H1 (cell line): Measurements from ENCODE around the gene KRT78. TPM values are rescaled to one million over a fixed set of nuclear protein-coding genes. Genes with fewer than 3 reads are reported as not detected.

ENCODE experiments used
- CTCF ChIA-PET: fragments of 300-600 bp; sonication (Branson Sonifier 250); formaldehyde crosslinking; loops from one replicate; lab custom pipeline; 2021; ENCODE audit not compliant: partially characterized antibody; lab: Charles Lee
- POLR2A ChIA-PET: fragments of 300-600 bp; sonication (Branson Sonifier 250); formaldehyde crosslinking; loops from one replicate; lab custom pipeline; 2021; ENCODE audit warnings: inconsistent platforms; ENCODE audit not compliant: partially characterized antibody; lab: Charles Lee
- DNase-seq, 2 experiments: peaks; one replicate each; pipeline versions ENCODE4 v3.0.0 to v3.0.0-alpha.2; 2010 to 2022; ENCODE audit warnings: low spot score in 2 of 2, low read depth in 1 of 2, mixed read lengths in 1 of 2
- FAIRE-seq: peaks from 2 replicates; lab custom pipeline; 2011; peaks lifted over from hg19 to GRCh38; lab: Jason Lieb, UNC
- H2AFZ ChIP-seq: 2 replicates; pipeline ENCODE4 v1.8.1; 2012; ENCODE audit warnings: low read length, inconsistent platforms
- H2AK5ac ChIP-seq: 2 replicates; pipeline ENCODE4 v1.6.1; 2013; ENCODE audit warnings: low read depth, low read length
- H2BK120ac ChIP-seq: replicated peaks from 2 replicates; pipeline ENCODE3; 2013; ENCODE audit warnings: low read depth, low read length, inconsistent platforms
- H2BK12ac ChIP-seq: 2 replicates; pipeline ENCODE4 v1.6.1; 2013; ENCODE audit warnings: low read depth, low read length
- H2BK15ac ChIP-seq: 2 replicates; pipeline ENCODE4 v1.6.1; 2013; ENCODE audit warnings: low read length
- H2BK20ac ChIP-seq: 2 replicates; pipeline ENCODE4 v1.6.1; 2013; ENCODE audit warnings: low read length
- H2BK5ac ChIP-seq: 2 replicates; pipeline ENCODE4 v1.6.1; 2013; ENCODE audit warnings: low read depth, low read length
- H3K14ac ChIP-seq: 2 replicates; pipeline ENCODE4 v1.6.1; 2013; ENCODE audit warnings: inconsistent platforms; ENCODE audit not compliant: insufficient read length
- H3K18ac ChIP-seq: 2 replicates; pipeline ENCODE4 v1.6.1; 2013; ENCODE audit warnings: low read length; ENCODE audit errors: extremely low read depth
- H3K23ac ChIP-seq: 2 replicates; pipeline ENCODE4 v1.6.1; 2013; ENCODE audit warnings: inconsistent platforms; ENCODE audit not compliant: insufficient read length
- H3K23me2 ChIP-seq: 2 replicates; pipeline ENCODE4 v1.6.1; 2013; ENCODE audit warnings: low read depth, low read length
- H3K27ac ChIP-seq: 2 replicates; pipeline ENCODE4 v1.6.1; 2011; ENCODE audit warnings: low read depth, low read length, inconsistent platforms
- H3K27me3 ChIP-seq, 4 experiments: replicated peaks in 1 of 4; 1 replicate in 1 of 4; 2 replicates in 3 of 4; pipeline versions ENCODE4 v1.6.1 to v1.8.1; 2011 to 2013; ENCODE audit warnings: low read length in 3 of 4, mild to moderate bottlenecking in 3 of 4, inconsistent platforms in 2 of 4, mixed read lengths in 2 of 4, moderate library complexity in 1 of 4; ENCODE audit not compliant: control insufficient read depth in 3 of 4, insufficient read depth in 3 of 4; ENCODE audit errors: extremely low read depth in 1 of 4
- H3K36me3 ChIP-seq, 4 experiments: 2 replicates each; pipeline versions ENCODE4 v1.6.1 to v1.8.1; 2011 to 2013; ENCODE audit warnings: mild to moderate bottlenecking in 4 of 4, low read length in 3 of 4, moderate library complexity in 2 of 4, control low read depth in 1 of 4, inconsistent platforms in 1 of 4; ENCODE audit not compliant: insufficient read depth in 4 of 4, control insufficient read depth in 2 of 4
- H3K4ac ChIP-seq: replicated peaks from 2 replicates; pipeline ENCODE3; 2013; ENCODE audit warnings: low read length, low read depth, mixed read lengths, inconsistent platforms; ENCODE audit not compliant: insufficient read length
- H3K4me1 ChIP-seq, 4 experiments: replicated peaks in 1 of 4; 1 replicate in 1 of 4; 2 replicates in 3 of 4; pipeline versions ENCODE4 v1.6.1 to v1.8.1; 2011 to 2013; ENCODE audit warnings: low read length in 3 of 4, inconsistent platforms in 2 of 4, mixed read lengths in 1 of 4; ENCODE audit not compliant: insufficient read depth in 4 of 4, control insufficient read depth in 3 of 4
- H3K4me2 ChIP-seq, 2 experiments: 2 replicates each; pipeline versions ENCODE4 v1.6.1 to v1.8.1; 2011 to 2013; ENCODE audit warnings: low read depth in 2 of 2, low read length in 2 of 2, control low read depth in 1 of 2, inconsistent platforms in 1 of 2, mild to moderate bottlenecking in 1 of 2; ENCODE audit not compliant: insufficient read depth in 1 of 2
- H3K4me3 ChIP-seq, 4 experiments: fragments of 200-600, 300-600 bp in 1 of 4; sonication (generic), shearing (Covaris generic), sonication (Bioruptor Twin) in 1 of 4; 2 replicates each; pipeline versions ENCODE4 v1.5.1 to v1.8.1; 2011 to 2016; ENCODE audit warnings: low read length in 4 of 4, low read depth in 3 of 4, control low read depth in 2 of 4, inconsistent platforms in 2 of 4, mild to moderate bottlenecking in 2 of 4, mixed read lengths in 1 of 4, moderate library complexity in 1 of 4; ENCODE audit not compliant: insufficient read depth in 2 of 4; ENCODE audit errors: extremely low read depth in 1 of 4
- H3K56ac ChIP-seq: replicated peaks from 2 replicates; pipeline ENCODE3; 2013; ENCODE audit warnings: low read depth, mild to moderate bottlenecking, mixed read lengths, low read length, inconsistent platforms; ENCODE audit not compliant: insufficient read length
- H3K79me1 ChIP-seq: 2 replicates; pipeline ENCODE4 v1.6.1; 2013; ENCODE audit warnings: low read depth, low read length, control low read depth
- H3K79me2 ChIP-seq, 2 experiments: 2 replicates each; pipeline versions ENCODE4 v1.6.1 to v1.8.1; 2012 to 2013; ENCODE audit warnings: low read length in 2 of 2, mild to moderate bottlenecking in 2 of 2, inconsistent platforms in 1 of 2; ENCODE audit not compliant: insufficient read depth in 2 of 2, control insufficient read depth in 1 of 2
- H3K9ac ChIP-seq, 4 experiments: replicated peaks in 1 of 4; 1 replicate in 1 of 4; 2 replicates in 3 of 4; pipeline versions ENCODE4 v1.6.1 to v1.8.1; 2011 to 2013; ENCODE audit warnings: low read depth in 3 of 4, low read length in 3 of 4, control low read depth in 2 of 4, mild to moderate bottlenecking in 2 of 4, moderate library complexity in 2 of 4, inconsistent platforms in 1 of 4; ENCODE audit errors: extremely low read depth in 1 of 4
- H3K9me3 ChIP-seq, 2 experiments: 2 replicates each; pipeline versions ENCODE4 v1.6.1 to v1.8.1; 2012 to 2013; ENCODE audit warnings: mild to moderate bottlenecking in 2 of 2, moderate library complexity in 2 of 2, control low read depth in 1 of 2, inconsistent platforms in 1 of 2, low read depth in 1 of 2, low read length in 1 of 2, mixed read lengths in 1 of 2; ENCODE audit not compliant: insufficient read depth in 2 of 2
- H4K20me1 ChIP-seq, 2 experiments: replicated peaks in 1 of 2; 2 replicates each; pipeline versions ENCODE3 to v1.8.1; 2011 to 2013; ENCODE audit warnings: inconsistent platforms in 2 of 2, low read length in 2 of 2, mild to moderate bottlenecking in 1 of 2; ENCODE audit not compliant: insufficient read depth in 2 of 2, control insufficient read depth in 1 of 2
- H4K5ac ChIP-seq: 2 replicates; pipeline ENCODE4 v1.6.1; 2013; ENCODE audit warnings: low read length, low read depth, mixed read lengths, inconsistent platforms; ENCODE audit not compliant: insufficient read length
- H4K8ac ChIP-seq: 2 replicates; pipeline ENCODE4 v1.8.0; 2013; ENCODE audit warnings: mild to moderate bottlenecking, moderate library complexity, low read length, inconsistent platforms; ENCODE audit not compliant: insufficient read depth; ENCODE audit errors: extremely low read depth
- H4K91ac ChIP-seq: replicated peaks from 2 replicates; pipeline ENCODE3; 2013; ENCODE audit warnings: low read length, mixed read lengths, inconsistent platforms; ENCODE audit not compliant: insufficient read length
- SRF ChIP-seq: IDR thresholded peaks from 2 replicates; pipeline ENCODE4 v1.6.1; 2011; ENCODE audit warnings: mild to moderate bottlenecking, low read depth, low read length, moderate library complexity
- WGBS, 2 experiments: shearing (Covaris generic) in 1 of 2; methylation state at CpG; one replicate each; pipeline versions ENCODE4 v1.1.6 to v1.1.7; 2013 to 2015; ENCODE audit warnings: low lambda C conversion rate in 2 of 2, mixed read lengths in 2 of 2, inconsistent platforms in 1 of 2, low coverage in 1 of 2, missing lambda C conversion rate in 1 of 2; ENCODE audit not compliant: insufficient replicate concordance in 2 of 2, insufficient coverage in 1 of 2, insufficient read length in 1 of 2; ENCODE audit errors: extremely low coverage in 1 of 2, missing lambda C conversion rate in 1 of 2; 5-methylcytosine and 5-hydroxymethylcytosine counted together
- polyA plus RNA-seq, 7 experiments: library from polyadenylated mRNA; depleted of rRNA in 3 of 7; stranded (reverse) in 5 of 7; unstranded in 2 of 7; fragments of >200 nt in 5 of 7; fragments of 200-250 nt in 2 of 7; gene quantifications; 1 replicate in 5 of 7; 2 replicates in 1 of 7; 4 replicates in 1 of 7; pipeline versions ENCODE4 v1.2.1 to v1.2.3, GENCODE V29; 2011 to 2013; ENCODE audit warnings: missing spikeins in 2 of 7, mixed read lengths in 2 of 7
- total RNA-seq: library from RNA; stranded (reverse); fragmentation: NEBNext Ultra II Directional; extraction: Animal tissue kit (Norgen Biotek cat#: 25700); gene quantifications from 2 replicates; pipeline ENCODE4 v1.2.1, GENCODE V29; 2021

The KRT78 gene
- total and polyA plus RNA-seq, 2 of the 8 experiments (the other 6 are each of a cell fraction or from before 2014, with no cell fraction given): not detected

GRCh38 chr12:52847335-52848102, 1.3 kb downstream of the KRT78 start:
- H3K23me2 ChIP-seq: no peaks in the 10 kb centered on the region
- H3K27ac ChIP-seq: no peak overlapping the region
- H2BK15ac ChIP-seq: no peak overlapping the region
- H3K56ac ChIP-seq: no peak overlapping the region
- ChIA-PET CTCF (interaction anchor here (0.6 to 1.4 kb wide), 2 partner anchors 18 to 182 kb away, joined by 4 to 7 read pairs; no protein-coding TSS in a partner anchor), POLR2A (no interaction called here)
- no peak overlapping the region for H2AFZ ChIP-seq
- H2BK120ac ChIP-seq: no peak overlapping the region
- H3K27me3 ChIP-seq: no peaks in the 10 kb centered on the region; a peak in 1 of 7 replicates
- H2BK20ac ChIP-seq: no peak overlapping the region
- 91% methylated on average over 12 of the region's 12 CpGs; no CpG with 5 or more reads in 1 of the 2 experiments for WGBS, 2 experiments
- no peak overlapping the region for H3K4me3 ChIP-seq
- H2BK12ac ChIP-seq: no peak overlapping the region
- H3K9ac ChIP-seq: no peak overlapping the region
- H3K18ac ChIP-seq: no peak overlapping the region
- H3K79me2 ChIP-seq: no peaks in the 10 kb centered on the region
- no peak overlapping the region for H4K5ac ChIP-seq
- H3K9me3 ChIP-seq: no peaks in the 10 kb centered on the region; a peak in 1 of 4 replicates
- no peak overlapping the region for H4K91ac ChIP-seq
- H2AK5ac ChIP-seq: no peak overlapping the region
- H3K79me1 ChIP-seq: no peaks in the 10 kb centered on the region
- H3K36me3 ChIP-seq: no peaks in the 10 kb centered on the region
- H3K23ac ChIP-seq: no peak overlapping the region
- DNase-seq (no peak), FAIRE-seq (no peak)
- H3K4me2 ChIP-seq: no peak overlapping the region
- H3K4me1 ChIP-seq: no peaks in the 10 kb centered on the region
- no peak overlapping the region for H3K4ac ChIP-seq
- no peak overlapping the region for H3K14ac ChIP-seq
- H4K20me1 ChIP-seq: no peaks in the 10 kb centered on the region
- no peak overlapping the region for H4K8ac ChIP-seq
- H2BK5ac ChIP-seq: no peak overlapping the region
- no peak for TF ChIP-seq SRF
